HG02973 (cell line): ENCODE data around the gene CACNA1C.

ENCODE experiments used
- ATAC-seq: cut with Tn5 transposase; IDR thresholded peaks from one replicate; pipeline ENCODE4 v1.9.1; 2021; ENCODE audit warnings: moderate library complexity; ENCODE audit not compliant: unreplicated experiment

The CACNA1C gene

GRCh38 chr12:2136901-2137300, 84.1 kb downstream of the CACNA1C start:
- ATAC-seq = no peak

GRCh38 chr12:2137711-2138110, 84.9 kb downstream of the CACNA1C start:
- ATAC-seq = no peak

- ATAC-seq = no peak
Measured at GRCh38 chr12:2138294-2138693, 85.5 kb downstream of the CACNA1C start.

GRCh38 chr12:2138871-2139308, 86.1 kb downstream of the CACNA1C start:
- no peak for ATAC-seq

GRCh38 chr12:2139651-2140050, 86.9 kb downstream of the CACNA1C start:
- ATAC-seq = no peak

- no peak for ATAC-seq
Measured at GRCh38 chr12:2140858-2141519, 88.2 kb downstream of the CACNA1C start.

GRCh38 chr12:2142068-2142467, 89.3 kb downstream of the CACNA1C start:
- no peak for ATAC-seq

- ATAC-seq = no peak
Measured at GRCh38 chr12:2144951-2145350, 92.2 kb downstream of the CACNA1C start.

GRCh38 chr12:2145433-2145998, 92.7 kb downstream of the CACNA1C start:
- no peak for ATAC-seq

GRCh38 chr12:2147335-2147734, 94.5 kb downstream of the CACNA1C start:
- no peak for ATAC-seq

GRCh38 chr12:2149091-2149490, 96.3 kb downstream of the CACNA1C start:
- no peak for ATAC-seq

- ATAC-seq = no peak
Measured at GRCh38 chr12:2150833-2151232, 98.0 kb downstream of the CACNA1C start.

GRCh38 chr12:2151391-2151790, 98.6 kb downstream of the CACNA1C start:
- ATAC-seq = no peak

- ATAC-seq = no peak
Measured at GRCh38 chr12:2152134-2152533, 99.3 kb downstream of the CACNA1C start.

- no peak for ATAC-seq
Measured at GRCh38 chr12:2154050-2154449, 101.3 kb downstream of the CACNA1C start.

- no peak for ATAC-seq
Measured at GRCh38 chr12:2154521-2154920, 101.7 kb downstream of the CACNA1C start.

GRCh38 chr12:2156333-2156732, 103.5 kb downstream of the CACNA1C start:
- no peak for ATAC-seq

GRCh38 chr12:2160043-2160442, 107.3 kb downstream of the CACNA1C start:
- no peak for ATAC-seq

- ATAC-seq = no peak
Measured at GRCh38 chr12:2161473-2161872, 108.7 kb downstream of the CACNA1C start.

- no peak for ATAC-seq
Measured at GRCh38 chr12:2163177-2163941, 110.6 kb downstream of the CACNA1C start.

GRCh38 chr12:2165021-2165420, 112.2 kb downstream of the CACNA1C start:
- ATAC-seq = no peak

GRCh38 chr12:2165927-2166326, 113.1 kb downstream of the CACNA1C start:
- no peak for ATAC-seq
